Measurements from ENCODE around the gene ERG. TPM values are rescaled to one million over a fixed set of nuclear protein-coding genes. Genes with fewer than 3 reads are reported as not detected.

Gene ERG
- total and polyA plus RNA-seq, 4 donors = 3.3 to 6.0 (median 4.1) TPM

GRCh38 chr21:38507374-38507942 lies 9.2 kb upstream of the ERG start:
- no peak for DNase-seq (ENCODE audit: low spot score)
- Histone ChIP-seq H3K36me3 (ENCODE audit: control insufficient read depth in 4 of 4, insufficient read depth in 3 of 4, low read depth in 1 of 4, low read length in 3 of 4) (no peaks in the 10 kb centered on the region), H3K4me1 (ENCODE audit: control insufficient read depth in 4 of 4, insufficient read depth in 4 of 4, low read length in 3 of 4) (no peaks in the 10 kb centered on the region), H3K4me3 (ENCODE audit: low read depth in 1 of 3, low read length in 3 of 3) (no peak overlapping the region), H3K9me3 (ENCODE audit: control insufficient read depth in 4 of 4, low read length in 3 of 4) (no peaks in the 10 kb centered on the region), H3K27me3 (ENCODE audit: control insufficient read depth in 4 of 4, insufficient read depth in 4 of 4, low read length in 3 of 4) (peaks cover 0 to 3% (median 1%) of the 10 kb centered on the region in 4 donors), H3K9ac (ENCODE audit: low read depth in 1 of 2, low read length in 2 of 2) (no peak overlapping the region), H3K27ac (ENCODE audit: low read depth in 1 of 2, low read length in 2 of 2) (no peak overlapping the region)
- 76% methylated on average over 4 of the region's 4 CpGs for WGBS
- TF ChIP-seq RXRA (IDR thresholded peaks at IDR 0.05) (no peak), REST (IDR thresholded peaks at IDR 0.05) (no peak), YY1 (IDR thresholded peaks at IDR 0.05) (no peak), MAX (IDR thresholded peaks at IDR 0.05) (no peak), HNF4G (IDR thresholded peaks at IDR 0.05) (no peak), ATF3 (IDR thresholded peaks at IDR 0.05) (no peak), TAF1 (conservative IDR thresholded peaks at IDR 0.05) (no peak), GABPA (IDR thresholded peaks at IDR 0.05 in 1 of 2, conservative IDR thresholded peaks at IDR 0.05 in 1 of 2) (no peak), EGR1 (IDR thresholded peaks at IDR 0.05; ENCODE audit: low read depth in 2 of 2) (no peak), HNF4A (conservative IDR thresholded peaks at IDR 0.05) (no peak), JUND (IDR thresholded peaks at IDR 0.05) (no peak), NR2F2 (IDR thresholded peaks at IDR 0.05) (no peak), FOXA1 (IDR thresholded peaks at IDR 0.05) (no peak), CTCF (IDR thresholded peaks at IDR 0.05; ENCODE audit: low read depth, low read length, missing input control) (no peak), RAD21 (IDR thresholded peaks at IDR 0.05) (no peak), FOXA2 (IDR thresholded peaks at IDR 0.05) (no peak), SP1 (IDR thresholded peaks at IDR 0.05) (no peak)
- TF ChIP-seq, protein P1, sequence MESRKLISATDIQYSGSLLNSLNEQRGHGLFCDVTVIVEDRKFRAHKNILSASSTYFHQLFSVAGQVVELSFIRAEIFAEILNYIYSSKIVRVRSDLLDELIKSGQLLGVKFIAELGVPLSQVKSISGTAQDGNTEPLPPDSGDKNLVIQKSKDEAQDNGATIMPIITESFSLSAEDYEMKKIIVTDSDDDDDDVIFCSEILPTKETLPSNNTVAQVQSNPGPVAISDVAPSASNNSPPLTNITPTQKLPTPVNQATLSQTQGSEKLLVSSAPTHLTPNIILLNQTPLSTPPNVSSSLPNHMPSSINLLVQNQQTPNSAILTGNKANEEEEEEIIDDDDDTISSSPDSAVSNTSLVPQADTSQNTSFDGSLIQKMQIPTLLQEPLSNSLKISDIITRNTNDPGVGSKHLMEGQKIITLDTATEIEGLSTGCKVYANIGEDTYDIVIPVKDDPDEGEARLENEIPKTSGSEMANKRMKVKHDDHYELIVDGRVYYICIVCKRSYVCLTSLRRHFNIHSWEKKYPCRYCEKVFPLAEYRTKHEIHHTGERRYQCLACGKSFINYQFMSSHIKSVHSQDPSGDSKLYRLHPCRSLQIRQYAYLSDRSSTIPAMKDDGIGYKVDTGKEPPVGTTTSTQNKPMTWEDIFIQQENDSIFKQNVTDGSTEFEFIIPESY (IDR thresholded peaks at IDR 0.05) = no peak
